Measurements from ENCODE around the gene ANXA7.

The ANXA7 gene

GRCh38 chr10:73410897-73411296 lies 3.0 kb downstream of the ANXA7 start:
- Histone ChIP-seq H3K27me3 (ENCODE audit: insufficient read depth, low read length, poor library complexity, severe bottlenecking) (no peaks in the 10 kb centered on the region), H3K4me1 (ENCODE audit: insufficient read depth, low read length, poor library complexity, severe bottlenecking) (peaks cover 34% of the 10 kb centered on the region), H3K79me2 (ENCODE audit: insufficient read depth, low read length) (peaks cover 71% of the 10 kb centered on the region), H3K9me2 (replicated peaks; ENCODE audit: low read depth, low read length) (no peaks in the 10 kb centered on the region), H3K36me3 (ENCODE audit: insufficient read depth, low read length) (no peaks in the 10 kb centered on the region), H3K4me3 (ENCODE audit: low read length, poor library complexity, severe bottlenecking) (no peak overlapping the region), H3K4me2 (ENCODE audit: low read depth, low read length, poor library complexity, severe bottlenecking) (no peak overlapping the region), H3F3A (ENCODE audit: low read depth) (no peaks in the 10 kb centered on the region; the same call in 1 of the 2 replicates), H3K9ac (ENCODE audit: low read depth, low read length, poor library complexity, severe bottlenecking) (no peak overlapping the region), H3K9me3 (ENCODE audit: insufficient read depth, low read depth, low read length) (no peaks in the 10 kb centered on the region), H2AFZ (ENCODE audit: low read length) (no peak overlapping the region), H4K20me1 (ENCODE audit: insufficient read depth, low read length, poor library complexity, severe bottlenecking) (peaks cover 23% of the 10 kb centered on the region)
- TF ChIP-seq EZH2phosphoT487 (IDR thresholded peaks at IDR 0.05; ENCODE audit: borderline replicate concordance): no peak
- TF ChIP-seq CTCF (conservative IDR thresholded peaks at IDR 0.05; ENCODE audit: low read length): no peak

GRCh38 chr10:73408978-73409521 lies 4.8 kb downstream of the ANXA7 start:
- H3K4me1 ChIP-seq (ENCODE audit: insufficient read depth, low read length, poor library complexity, severe bottlenecking): peaks cover 25% of the 10 kb centered on the region
- H3K9me2 ChIP-seq (replicated peaks; ENCODE audit: low read depth, low read length): no peaks in the 10 kb centered on the region
- no peaks in the 10 kb centered on the region for H3K9me3 ChIP-seq (ENCODE audit: insufficient read depth, low read depth, low read length)
- no peak overlapping the region for H3K4me3 ChIP-seq (ENCODE audit: low read length, poor library complexity, severe bottlenecking)
- H3K27me3 ChIP-seq (ENCODE audit: insufficient read depth, low read length, poor library complexity, severe bottlenecking): no peaks in the 10 kb centered on the region
- H3K4me2 ChIP-seq (ENCODE audit: low read depth, low read length, poor library complexity, severe bottlenecking): peak overlapping the region; percentile 50
- no peaks in the 10 kb centered on the region; the same call in 1 of the 2 replicates for H3F3A ChIP-seq (ENCODE audit: low read depth)
- H2AFZ ChIP-seq (ENCODE audit: low read length): no peak overlapping the region
- TF ChIP-seq EZH2phosphoT487 (IDR thresholded peaks at IDR 0.05; ENCODE audit: borderline replicate concordance): no peak
- TF ChIP-seq CTCF (conservative IDR thresholded peaks at IDR 0.05; ENCODE audit: low read length): no peak
- H4K20me1 ChIP-seq (ENCODE audit: insufficient read depth, low read length, poor library complexity, severe bottlenecking): peaks cover 23% of the 10 kb centered on the region
- H3K9ac ChIP-seq (ENCODE audit: low read depth, low read length, poor library complexity, severe bottlenecking): no peak overlapping the region
- no peaks in the 10 kb centered on the region for H3K36me3 ChIP-seq (ENCODE audit: insufficient read depth, low read length)
- peaks cover 80% of the 10 kb centered on the region for H3K79me2 ChIP-seq (ENCODE audit: insufficient read depth, low read length)

GRCh38 chr10:73408061-73408460 lies 5.8 kb downstream of the ANXA7 start:
- H3K9me2 ChIP-seq (replicated peaks; ENCODE audit: low read depth, low read length): no peaks in the 10 kb centered on the region
- no peak overlapping the region for H2AFZ ChIP-seq (ENCODE audit: low read length)
- no peak overlapping the region for H3K4me3 ChIP-seq (ENCODE audit: low read length, poor library complexity, severe bottlenecking)
- H3K9ac ChIP-seq (ENCODE audit: low read depth, low read length, poor library complexity, severe bottlenecking): no peak overlapping the region
- no peak overlapping the region for H3K4me2 ChIP-seq (ENCODE audit: low read depth, low read length, poor library complexity, severe bottlenecking)
- no peaks in the 10 kb centered on the region for H3K27me3 ChIP-seq (ENCODE audit: insufficient read depth, low read length, poor library complexity, severe bottlenecking)
- peaks cover 87% of the 10 kb centered on the region for H3K79me2 ChIP-seq (ENCODE audit: insufficient read depth, low read length)
- peaks cover 25% of the 10 kb centered on the region for H3K4me1 ChIP-seq (ENCODE audit: insufficient read depth, low read length, poor library complexity, severe bottlenecking)
- H3F3A ChIP-seq (ENCODE audit: low read depth): no peaks in the 10 kb centered on the region; the same call in 1 of the 2 replicates
- H3K36me3 ChIP-seq (ENCODE audit: insufficient read depth, low read length): no peaks in the 10 kb centered on the region
- no peaks in the 10 kb centered on the region for H3K9me3 ChIP-seq (ENCODE audit: insufficient read depth, low read depth, low read length)
- H4K20me1 ChIP-seq (ENCODE audit: insufficient read depth, low read length, poor library complexity, severe bottlenecking): peaks cover 23% of the 10 kb centered on the region
- TF ChIP-seq CTCF (conservative IDR thresholded peaks at IDR 0.05; ENCODE audit: low read length): no peak
- no peak for TF ChIP-seq EZH2phosphoT487 (IDR thresholded peaks at IDR 0.05; ENCODE audit: borderline replicate concordance)

Measured in Loucy (cell line).